NCI-H69 (cell line): ENCODE results near the gene TMPRSS3.

Experiments used
- DNase-seq: peaks from one replicate; lab custom pipeline; 2025; lab: John Stamatoyannopoulos, UW

The TMPRSS3 gene

GRCh38 chr21:42350927-42351426 lies 44.9 kb downstream of the TMPRSS3 start, which contains the start of gene TFF2:
Gene TFF2 (minus strand): TSS chr21:42350994. CDS start chr21:42350957, 37 bp downstream.
- no peak for DNase-seq

- no peak for DNase-seq
Observed at GRCh38 chr21:42350318-42350910, 45.4 kb downstream of the TMPRSS3 start.

GRCh38 chr21:42349420-42350317 lies 46.2 kb downstream of the TMPRSS3 start:
- no peak for DNase-seq

- no peak for DNase-seq
Observed at GRCh38 chr21:42348762-42349161, 47.1 kb downstream of the TMPRSS3 start.

GRCh38 chr21:42347601-42348327 lies 48.1 kb downstream of the TMPRSS3 start:
- no peak for DNase-seq

GRCh38 chr21:42346866-42347600 lies 48.8 kb downstream of the TMPRSS3 start:
- DNase-seq = no peak

GRCh38 chr21:42346441-42346840 lies 49.4 kb downstream of the TMPRSS3 start:
- no peak for DNase-seq

GRCh38 chr21:42344631-42345030 lies 51.2 kb downstream of the TMPRSS3 start:
- DNase-seq = no peak

- no peak for DNase-seq
Observed at GRCh38 chr21:42343963-42344510, 51.8 kb downstream of the TMPRSS3 start.

- DNase-seq = no peak
Observed at GRCh38 chr21:42343556-42343955, 52.3 kb downstream of the TMPRSS3 start.

GRCh38 chr21:42343101-42343500 lies 52.8 kb downstream of the TMPRSS3 start:
- no peak for DNase-seq

- peak; percentile 31 for DNase-seq
Observed at GRCh38 chr21:42341776-42342542, 53.9 kb downstream of the TMPRSS3 start.

- peak; percentile 19 for DNase-seq
Observed at GRCh38 chr21:42340187-42341050, 55.4 kb downstream of the TMPRSS3 start.

- DNase-seq = no peak
Observed at GRCh38 chr21:42338729-42339715, 56.8 kb downstream of the TMPRSS3 start.

GRCh38 chr21:42337830-42338728 lies 57.8 kb downstream of the TMPRSS3 start:
- peak; percentile 96 for DNase-seq

GRCh38 chr21:42337276-42337675 lies 58.6 kb downstream of the TMPRSS3 start:
- DNase-seq = no peak

- DNase-seq = no peak
Observed at GRCh38 chr21:42336054-42336453, 59.8 kb downstream of the TMPRSS3 start.
